Endothelial cell of umbilical vein (primary cell): ENCODE measurements around the gene VAV3. TPM values are rescaled to one million over a fixed set of nuclear protein-coding genes. Genes with fewer than 3 reads are reported as not detected.

Experiments
- BruUV-seq: library from RNA; stranded (reverse); fragments of 400-500 nt; replicated peaks from 2 replicates; lab custom pipeline; 2021; lab: Mats Ljungman, UMichigan
- CTCF ChIA-PET: fragments of 300-600, 350-600 bp; sonication (Branson Sonifier 250); formaldehyde crosslinking; loops from one replicate; lab custom pipeline; 2021; ENCODE audit warnings: antibody characterized with exemption, inconsistent platforms; lab: Charles Lee
- POLR2A ChIA-PET: fragments of 300-600, 350-600 bp; sonication (Branson Sonifier 250); formaldehyde crosslinking; loops from one replicate; lab custom pipeline; 2021; ENCODE audit warnings: antibody characterized with exemption, inconsistent platforms; lab: Charles Lee
- DNase-seq: peaks from one replicate; pipeline ENCODE4 v3.0.0-alpha.2; 2011; ENCODE audit warnings: low read depth, low spot score
- FAIRE-seq: peaks from 2 replicates; lab custom pipeline; 2011; peaks lifted over from hg19 to GRCh38; lab: Jason Lieb, UNC
- H2AFZ ChIP-seq: 2 replicates; pipeline ENCODE4 v1.6.0; 2012; ENCODE audit warnings: low read depth, low read length, control low read depth, inconsistent platforms
- H3K27ac ChIP-seq: 2 replicates; pipeline ENCODE4 v1.5.1; 2011; ENCODE audit warnings: low read depth, mild to moderate bottlenecking, control low read depth, low read length, moderate library complexity; ENCODE audit not compliant: insufficient read depth
- H3K27me3 ChIP-seq, 2 experiments: 2 replicates each; pipeline versions ENCODE4 v1.6.0 to v1.6.1; 2011; ENCODE audit warnings: low read length in 2 of 2, mixed read lengths in 1 of 2; ENCODE audit not compliant: control insufficient read depth in 2 of 2, insufficient read depth in 2 of 2
- H3K36me3 ChIP-seq, 2 experiments: 2 replicates in 1 of 2; 3 replicates in 1 of 2; pipeline ENCODE4 v1.5.1; 2011; ENCODE audit warnings: low read length in 2 of 2, mild to moderate bottlenecking in 1 of 2, moderate library complexity in 1 of 2; ENCODE audit not compliant: control insufficient read depth in 2 of 2, insufficient read depth in 2 of 2; ENCODE audit errors: extremely low read depth in 1 of 2
- H3K4me1 ChIP-seq: 3 replicates; pipeline ENCODE4 v1.5.1; 2011; ENCODE audit warnings: mild to moderate bottlenecking, low read length; ENCODE audit not compliant: control insufficient read depth, insufficient read depth; ENCODE audit errors: extremely low read depth
- H3K4me2 ChIP-seq: 2 replicates; pipeline ENCODE4 v1.6.1; 2011; ENCODE audit warnings: low read length, control low read depth, mixed read lengths; ENCODE audit not compliant: insufficient read depth
- H3K4me3 ChIP-seq, 3 experiments: fragments of 200-600 bp in 1 of 3; sonication (generic), shearing (Covaris generic) in 1 of 3; replicated peaks in 1 of 3; 2 replicates each; pipeline ENCODE4 v1.5.1; 2011 to 2016; ENCODE audit warnings: control low read depth in 3 of 3, low read length in 3 of 3, mild to moderate bottlenecking in 2 of 3, inconsistent platforms in 1 of 3, low read depth in 1 of 3, moderate library complexity in 1 of 3; ENCODE audit not compliant: insufficient read depth in 1 of 3
- H3K79me2 ChIP-seq: 2 replicates; pipeline ENCODE4 v1.6.0; 2012; ENCODE audit warnings: low read length, inconsistent platforms; ENCODE audit not compliant: control insufficient read depth, insufficient read depth
- H3K9ac ChIP-seq: replicated peaks from 2 replicates; pipeline ENCODE3; 2011; ENCODE audit warnings: low read length, control low read depth; ENCODE audit not compliant: insufficient read depth; ENCODE audit errors: extremely low read depth
- H3K9me1 ChIP-seq: replicated peaks from 3 replicates; pipeline ENCODE4 v1.6.0; 2011; ENCODE audit warnings: mild to moderate bottlenecking, low read length; ENCODE audit not compliant: control insufficient read depth, insufficient read depth; ENCODE audit errors: extremely low read depth
- H3K9me3 ChIP-seq: replicated peaks from 2 replicates; pipeline ENCODE4 v1.5.1; 2012; ENCODE audit warnings: low read length, inconsistent platforms; ENCODE audit not compliant: control insufficient read depth, insufficient read depth
- H4K20me1 ChIP-seq: replicated peaks from 2 replicates; pipeline ENCODE3; 2011; ENCODE audit warnings: mild to moderate bottlenecking, low read length; ENCODE audit not compliant: control insufficient read depth, insufficient read depth; ENCODE audit errors: extremely low read depth
- CTCF ChIP-seq, 2 donors: IDR thresholded peaks; 1 replicate in 1 of 2; 2 replicates in 1 of 2; pipeline ENCODE4 v1.5.1; 2011; ENCODE audit warnings: low read length in 2 of 2, mild to moderate bottlenecking in 2 of 2, moderate library complexity in 2 of 2, control low read depth in 1 of 2, inconsistent platforms in 1 of 2, low read depth in 1 of 2; ENCODE audit not compliant: insufficient read depth in 1 of 2; ENCODE audit errors: extremely low read depth in 1 of 2
- EZH2 ChIP-seq: IDR thresholded peaks from 2 replicates; pipeline ENCODE4 v1.6.1; 2012; ENCODE audit warnings: borderline replicate concordance, low read depth, mild to moderate bottlenecking, moderate library complexity, low read length, inconsistent platforms; ENCODE audit not compliant: severe bottlenecking
- FOS ChIP-seq: IDR thresholded peaks from 2 replicates; pipeline ENCODE4 v1.6.1; 2011; ENCODE audit warnings: mild to moderate bottlenecking, low read length, moderate library complexity, borderline replicate concordance; ENCODE audit not compliant: insufficient read depth
- GATA2 ChIP-seq: IDR thresholded peaks from 2 replicates; pipeline ENCODE4 v1.7.0; 2011; ENCODE audit warnings: low read depth, mild to moderate bottlenecking, moderate library complexity, mixed read lengths, low read length; ENCODE audit not compliant: insufficient read length, insufficient read depth
- JUN ChIP-seq: IDR thresholded peaks from 2 replicates; pipeline ENCODE4 v1.6.1; 2011; ENCODE audit warnings: borderline replicate concordance, low read depth; ENCODE audit not compliant: insufficient read length, insufficient read depth
- MAX ChIP-seq: IDR thresholded peaks from 2 replicates; pipeline ENCODE4 v1.6.1; 2011; ENCODE audit not compliant: insufficient read depth, insufficient read length
- MYC ChIP-seq: IDR thresholded peaks from one replicate; pipeline ENCODE4 v1.6.1; 2011; ENCODE audit warnings: mild to moderate bottlenecking, low read depth, low read length
- POLR2A ChIP-seq: IDR thresholded peaks from 2 replicates; pipeline ENCODE4 v1.6.1; 2012; ENCODE audit warnings: low read depth, mild to moderate bottlenecking, control low read depth, low read length
- POLR2AphosphoS5 ChIP-seq: IDR thresholded peaks from 2 replicates; pipeline ENCODE4 v1.6.1; 2012; ENCODE audit warnings: low read depth, mild to moderate bottlenecking, control low read depth, low read length, moderate library complexity; ENCODE audit not compliant: insufficient read depth
- dilution Hi-C: fragments of 300-500 bp; cut with MboI; formaldehyde crosslinking; loops from one replicate; pipeline ENCODE4 v1.15.0; 2019; ENCODE audit warnings: low sequenced_read_pairs; ENCODE audit not compliant: extremely low pct_ligation_motif_present
- intact Hi-C: fragments of 100-400 bp; cut with micrococcal nuclease; formaldehyde crosslinking; loops from one replicate; pipeline ENCODE4 v1.10.0; 2022
- polyA plus RNA-seq, 4 experiments: library from polyadenylated mRNA; depleted of rRNA in 3 of 4; stranded (reverse) in 3 of 4; unstranded in 1 of 4; fragments of >200 nt; gene quantifications; 2 replicates each; pipeline versions ENCODE4 v1.2.1 to v1.2.3, GENCODE V29; 2011 to 2012; ENCODE audit warnings: missing spikeins in 1 of 4
- total RNA-seq: library from RNA; stranded (reverse); gene quantifications from 2 replicates; pipeline ENCODE4 v1.2.3, GENCODE V29; 2021

VAV3 gene
- total and polyA plus RNA-seq, 2 donors (not counting 3 experiments of a cell fraction or from before 2014, with no cell fraction given), result 0.18 to 1.5 TPM

GRCh38 chr1:107551456-107551855 is 413.5 kb downstream of the VAV3 start:
- POLR2A ChIA-PET, result no interaction called here
- H3K9ac ChIP-seq, result no peak overlapping the region
- no peak overlapping the region for H3K4me3 ChIP-seq
- H3K4me1 ChIP-seq, result no peaks in the 10 kb centered on the region
- no peaks in the 10 kb centered on the region for H3K36me3 ChIP-seq
- no peak overlapping the region for H3K27ac ChIP-seq
- no peak overlapping the region for H3K4me2 ChIP-seq
- TF ChIP-seq POLR2AphosphoS5 (no peak), POLR2A (no peak), MAX (no peak), EZH2 (no peak), GATA2 (no peak)
- BruUV-seq, result no TSS peak
- H3K79me2 ChIP-seq, result no peaks in the 10 kb centered on the region
- no peak overlapping the region for H2AFZ ChIP-seq
- H3K27me3 ChIP-seq, result no peaks in the 10 kb centered on the region
- intact Hi-C loops, result no loop called here
- dilution Hi-C loops, result no loop called here
- H3K9me1 ChIP-seq, result no peaks in the 10 kb centered on the region
- H4K20me1 ChIP-seq, result no peaks in the 10 kb centered on the region
- CTCF ChIA-PET, result no interaction called here
- no peaks in the 10 kb centered on the region for H3K9me3 ChIP-seq
- no peak for FAIRE-seq
- no peak for DNase-seq

- H4K20me1 ChIP-seq, result no peaks in the 10 kb centered on the region
- no peak overlapping the region for H3K27ac ChIP-seq
- no peaks in the 10 kb centered on the region for H3K9me3 ChIP-seq
- intact Hi-C loops (no loop called here), dilution Hi-C loops (no loop called here)
- H3K36me3 ChIP-seq, result no peaks in the 10 kb centered on the region
- H3K79me2 ChIP-seq, result no peaks in the 10 kb centered on the region
- H3K4me2 ChIP-seq, result no peak overlapping the region
- no peak overlapping the region for H3K9ac ChIP-seq
- no peaks in the 10 kb centered on the region for H3K9me1 ChIP-seq
- H3K4me1 ChIP-seq, result no peaks in the 10 kb centered on the region
- H3K27me3 ChIP-seq, result no peaks in the 10 kb centered on the region
- H2AFZ ChIP-seq, result no peak overlapping the region
- BruUV-seq, result no TSS peak
- POLR2A ChIA-PET, result no interaction called here
- H3K4me3 ChIP-seq, result no peak overlapping the region
- DNase-seq (no peak), FAIRE-seq (no peak)
- TF ChIP-seq GATA2, result no peak
- no peak for TF ChIP-seq EZH2
- TF ChIP-seq MYC, result no peak
- no peak for TF ChIP-seq POLR2A
- TF ChIP-seq POLR2AphosphoS5, result no peak
- no peak for TF ChIP-seq CTCF (IDR thresholded peaks at IDR 0.05; ENCODE audit: extremely low read depth in 1 of 2, insufficient read depth in 1 of 2, low read depth in 1 of 2, low read length in 2 of 2)
- TF ChIP-seq MAX, result no peak
- TF ChIP-seq FOS, result no peak
- no peak for TF ChIP-seq JUN
- CTCF ChIA-PET, result no interaction called here
Observed at GRCh38 chr1:107550358-107550757, 414.6 kb downstream of the VAV3 start.
